Endothelial cell of umbilical vein (primary cell): Measurements from ENCODE around the gene PRDM16. TPM values are rescaled to one million over a fixed set of nuclear protein-coding genes. Genes with fewer than 3 reads are reported as not detected.

ENCODE experiments used
- BruUV-seq: library from RNA; stranded (reverse); fragments of 400-500 nt; replicated peaks from 2 replicates; lab custom pipeline; 2021; lab: Mats Ljungman, UMichigan
- CTCF ChIA-PET: fragments of 300-600, 350-600 bp; sonication (Branson Sonifier 250); formaldehyde crosslinking; loops from one replicate; lab custom pipeline; 2021; ENCODE audit warnings: antibody characterized with exemption, inconsistent platforms; lab: Charles Lee
- POLR2A ChIA-PET: fragments of 300-600, 350-600 bp; sonication (Branson Sonifier 250); formaldehyde crosslinking; loops from one replicate; lab custom pipeline; 2021; ENCODE audit warnings: antibody characterized with exemption, inconsistent platforms; lab: Charles Lee
- DNase-seq: peaks from one replicate; pipeline ENCODE4 v3.0.0-alpha.2; 2011; ENCODE audit warnings: low read depth, low spot score
- FAIRE-seq: peaks from 2 replicates; lab custom pipeline; 2011; peaks lifted over from hg19 to GRCh38; lab: Jason Lieb, UNC
- H2AFZ ChIP-seq: 2 replicates; pipeline ENCODE4 v1.6.0; 2012; ENCODE audit warnings: low read depth, low read length, control low read depth, inconsistent platforms
- H3K27ac ChIP-seq: 2 replicates; pipeline ENCODE4 v1.5.1; 2011; ENCODE audit warnings: low read depth, mild to moderate bottlenecking, control low read depth, low read length, moderate library complexity; ENCODE audit not compliant: insufficient read depth
- H3K27me3 ChIP-seq, 2 experiments: 2 replicates each; pipeline versions ENCODE4 v1.6.0 to v1.6.1; 2011; ENCODE audit warnings: low read length in 2 of 2, mixed read lengths in 1 of 2; ENCODE audit not compliant: control insufficient read depth in 2 of 2, insufficient read depth in 2 of 2
- H3K36me3 ChIP-seq, 2 experiments: 2 replicates in 1 of 2; 3 replicates in 1 of 2; pipeline ENCODE4 v1.5.1; 2011; ENCODE audit warnings: low read length in 2 of 2, mild to moderate bottlenecking in 1 of 2, moderate library complexity in 1 of 2; ENCODE audit not compliant: control insufficient read depth in 2 of 2, insufficient read depth in 2 of 2; ENCODE audit errors: extremely low read depth in 1 of 2
- H3K4me1 ChIP-seq: 3 replicates; pipeline ENCODE4 v1.5.1; 2011; ENCODE audit warnings: mild to moderate bottlenecking, low read length; ENCODE audit not compliant: control insufficient read depth, insufficient read depth; ENCODE audit errors: extremely low read depth
- H3K4me2 ChIP-seq: 2 replicates; pipeline ENCODE4 v1.6.1; 2011; ENCODE audit warnings: low read length, control low read depth, mixed read lengths; ENCODE audit not compliant: insufficient read depth
- H3K4me3 ChIP-seq, 3 experiments: fragments of 200-600 bp in 1 of 3; sonication (generic), shearing (Covaris generic) in 1 of 3; replicated peaks in 1 of 3; 2 replicates each; pipeline ENCODE4 v1.5.1; 2011 to 2016; ENCODE audit warnings: control low read depth in 3 of 3, low read length in 3 of 3, mild to moderate bottlenecking in 2 of 3, inconsistent platforms in 1 of 3, low read depth in 1 of 3, moderate library complexity in 1 of 3; ENCODE audit not compliant: insufficient read depth in 1 of 3
- H3K79me2 ChIP-seq: 2 replicates; pipeline ENCODE4 v1.6.0; 2012; ENCODE audit warnings: low read length, inconsistent platforms; ENCODE audit not compliant: control insufficient read depth, insufficient read depth
- H3K9ac ChIP-seq: replicated peaks from 2 replicates; pipeline ENCODE3; 2011; ENCODE audit warnings: low read length, control low read depth; ENCODE audit not compliant: insufficient read depth; ENCODE audit errors: extremely low read depth
- H3K9me1 ChIP-seq: replicated peaks from 3 replicates; pipeline ENCODE4 v1.6.0; 2011; ENCODE audit warnings: mild to moderate bottlenecking, low read length; ENCODE audit not compliant: control insufficient read depth, insufficient read depth; ENCODE audit errors: extremely low read depth
- H3K9me3 ChIP-seq: replicated peaks from 2 replicates; pipeline ENCODE4 v1.5.1; 2012; ENCODE audit warnings: low read length, inconsistent platforms; ENCODE audit not compliant: control insufficient read depth, insufficient read depth
- H4K20me1 ChIP-seq: replicated peaks from 2 replicates; pipeline ENCODE3; 2011; ENCODE audit warnings: mild to moderate bottlenecking, low read length; ENCODE audit not compliant: control insufficient read depth, insufficient read depth; ENCODE audit errors: extremely low read depth
- EZH2 ChIP-seq: IDR thresholded peaks from 2 replicates; pipeline ENCODE4 v1.6.1; 2012; ENCODE audit warnings: borderline replicate concordance, low read depth, mild to moderate bottlenecking, moderate library complexity, low read length, inconsistent platforms; ENCODE audit not compliant: severe bottlenecking
- FOS ChIP-seq: IDR thresholded peaks from 2 replicates; pipeline ENCODE4 v1.6.1; 2011; ENCODE audit warnings: mild to moderate bottlenecking, low read length, moderate library complexity, borderline replicate concordance; ENCODE audit not compliant: insufficient read depth
- GATA2 ChIP-seq: IDR thresholded peaks from 2 replicates; pipeline ENCODE4 v1.7.0; 2011; ENCODE audit warnings: low read depth, mild to moderate bottlenecking, moderate library complexity, mixed read lengths, low read length; ENCODE audit not compliant: insufficient read length, insufficient read depth
- JUN ChIP-seq: IDR thresholded peaks from 2 replicates; pipeline ENCODE4 v1.6.1; 2011; ENCODE audit warnings: borderline replicate concordance, low read depth; ENCODE audit not compliant: insufficient read length, insufficient read depth
- MYC ChIP-seq: IDR thresholded peaks from one replicate; pipeline ENCODE4 v1.6.1; 2011; ENCODE audit warnings: mild to moderate bottlenecking, low read depth, low read length
- POLR2A ChIP-seq: IDR thresholded peaks from 2 replicates; pipeline ENCODE4 v1.6.1; 2012; ENCODE audit warnings: low read depth, mild to moderate bottlenecking, control low read depth, low read length
- POLR2AphosphoS5 ChIP-seq: IDR thresholded peaks from 2 replicates; pipeline ENCODE4 v1.6.1; 2012; ENCODE audit warnings: low read depth, mild to moderate bottlenecking, control low read depth, low read length, moderate library complexity; ENCODE audit not compliant: insufficient read depth
- dilution Hi-C: fragments of 300-500 bp; cut with MboI; formaldehyde crosslinking; loops from one replicate; pipeline ENCODE4 v1.15.0; 2019; ENCODE audit warnings: low sequenced_read_pairs; ENCODE audit not compliant: extremely low pct_ligation_motif_present
- intact Hi-C: fragments of 100-400 bp; cut with micrococcal nuclease; formaldehyde crosslinking; loops from one replicate; pipeline ENCODE4 v1.10.0; 2022
- polyA plus RNA-seq, 4 experiments: library from polyadenylated mRNA; depleted of rRNA in 3 of 4; stranded (reverse) in 3 of 4; unstranded in 1 of 4; fragments of >200 nt; gene quantifications; 2 replicates each; pipeline versions ENCODE4 v1.2.1 to v1.2.3, GENCODE V29; 2011 to 2012; ENCODE audit warnings: missing spikeins in 1 of 4
- total RNA-seq: library from RNA; stranded (reverse); gene quantifications from 2 replicates; pipeline ENCODE4 v1.2.3, GENCODE V29; 2021
- TF ChIP-seq, protein P1 (sequence below), 2 donors: IDR thresholded peaks; 1 replicate in 1 of 2; 2 replicates in 1 of 2; pipeline ENCODE4 v1.5.1; 2011; ENCODE audit warnings: low read length in 2 of 2, mild to moderate bottlenecking in 2 of 2, moderate library complexity in 2 of 2, control low read depth in 1 of 2, inconsistent platforms in 1 of 2, low read depth in 1 of 2; ENCODE audit not compliant: insufficient read depth in 1 of 2; ENCODE audit errors: extremely low read depth in 1 of 2
- TF ChIP-seq, protein P2 (sequence below): IDR thresholded peaks from 2 replicates; pipeline ENCODE4 v1.6.1; 2011; ENCODE audit not compliant: insufficient read depth, insufficient read length

Gene PRDM16
- total and polyA plus RNA-seq, 2 donors (not counting 3 experiments of a cell fraction or from before 2014, with no cell fraction given): not detected

DNA sequence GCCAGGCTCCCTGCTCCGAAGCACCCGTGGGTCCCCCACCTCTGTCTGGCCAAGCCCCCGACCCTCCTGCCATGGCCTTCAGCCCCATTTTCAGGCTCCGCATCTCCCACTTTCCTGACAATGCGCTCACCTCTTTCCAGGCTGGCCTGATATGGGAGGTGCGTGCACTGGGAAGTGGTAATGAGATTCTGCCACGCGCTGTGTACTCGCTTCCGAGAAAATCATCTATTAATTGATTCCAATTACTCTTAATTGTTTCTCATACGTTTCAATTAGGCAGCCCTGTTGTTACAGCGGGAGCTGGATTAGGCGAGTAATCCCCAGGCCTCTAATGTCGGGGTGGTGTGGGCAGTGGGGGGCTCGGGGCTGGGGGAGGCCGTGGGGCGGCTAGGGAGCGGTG is 263.0 kb downstream of the PRDM16 start:
- dilution Hi-C loops: no loop called here

More for the DNA sequence above, 263.0 kb downstream of the PRDM16 start:
- TF ChIP-seq FOS (no peak), EZH2 (no peak), POLR2A (no peak), MYC (no peak), GATA2 (no peak), JUN (no peak), POLR2AphosphoS5 (no peak)
- TF ChIP-seq, protein P1, sequence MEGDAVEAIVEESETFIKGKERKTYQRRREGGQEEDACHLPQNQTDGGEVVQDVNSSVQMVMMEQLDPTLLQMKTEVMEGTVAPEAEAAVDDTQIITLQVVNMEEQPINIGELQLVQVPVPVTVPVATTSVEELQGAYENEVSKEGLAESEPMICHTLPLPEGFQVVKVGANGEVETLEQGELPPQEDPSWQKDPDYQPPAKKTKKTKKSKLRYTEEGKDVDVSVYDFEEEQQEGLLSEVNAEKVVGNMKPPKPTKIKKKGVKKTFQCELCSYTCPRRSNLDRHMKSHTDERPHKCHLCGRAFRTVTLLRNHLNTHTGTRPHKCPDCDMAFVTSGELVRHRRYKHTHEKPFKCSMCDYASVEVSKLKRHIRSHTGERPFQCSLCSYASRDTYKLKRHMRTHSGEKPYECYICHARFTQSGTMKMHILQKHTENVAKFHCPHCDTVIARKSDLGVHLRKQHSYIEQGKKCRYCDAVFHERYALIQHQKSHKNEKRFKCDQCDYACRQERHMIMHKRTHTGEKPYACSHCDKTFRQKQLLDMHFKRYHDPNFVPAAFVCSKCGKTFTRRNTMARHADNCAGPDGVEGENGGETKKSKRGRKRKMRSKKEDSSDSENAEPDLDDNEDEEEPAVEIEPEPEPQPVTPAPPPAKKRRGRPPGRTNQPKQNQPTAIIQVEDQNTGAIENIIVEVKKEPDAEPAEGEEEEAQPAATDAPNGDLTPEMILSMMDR (IDR thresholded peaks at IDR 0.05; ENCODE audit: extremely low read depth in 1 of 2, insufficient read depth in 1 of 2, low read depth in 1 of 2, low read length in 2 of 2): no peak
- TF ChIP-seq, protein P2, sequence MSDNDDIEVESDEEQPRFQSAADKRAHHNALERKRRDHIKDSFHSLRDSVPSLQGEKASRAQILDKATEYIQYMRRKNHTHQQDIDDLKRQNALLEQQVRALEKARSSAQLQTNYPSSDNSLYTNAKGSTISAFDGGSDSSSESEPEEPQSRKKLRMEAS: no peak
- POLR2A ChIA-PET: no interaction called here
- Histone ChIP-seq H4K20me1 (no peaks in the 10 kb centered on the region), H3K9me3 (peaks cover 4% of the 10 kb centered on the region), H3K27me3 (no peaks in the 10 kb centered on the region), H3K27ac (no peak overlapping the region), H3K4me2 (no peak overlapping the region), H3K9ac (no peak overlapping the region), H3K4me1 (no peaks in the 10 kb centered on the region), H3K9me1 (no peaks in the 10 kb centered on the region), H2AFZ (no peak overlapping the region), H3K36me3 (no peaks in the 10 kb centered on the region), H3K79me2 (no peaks in the 10 kb centered on the region), H3K4me3 (no peak overlapping the region)
- FAIRE-seq: no peak
- no TSS peak for BruUV-seq
- no peak for DNase-seq
- intact Hi-C loops: no loop called here
- CTCF ChIA-PET: no interaction called here
